GM10248 (cell line): ENCODE data around the gene GAGE1.
A peak's percentile ranks its signal among the peaks of the same experiment; 100 is the strongest.

Experiments
- CTCF ChIA-PET: fragments of 300-600 bp; sonication (Branson Sonifier 250); formaldehyde crosslinking; extraction: SDS; loops from one replicate; lab custom pipeline; 2021; ENCODE audit warnings: antibody characterized with exemption; lab: Yijun Ruan, JAX
- POLR2A ChIA-PET: fragments of 350-650 bp; sonication (Branson Sonifier 250); formaldehyde crosslinking; extraction: SDS; loops from one replicate; lab custom pipeline; 2020; ENCODE audit warnings: antibody characterized with exemption; lab: Yijun Ruan, JAX
- DNase-seq: peaks from one replicate; pipeline ENCODE4 v3.0.0; 2012; ENCODE audit errors: extremely low spot score
- CTCF ChIP-seq: IDR thresholded peaks from 2 replicates; pipeline ENCODE4 v1.5.1; 2012; ENCODE audit warnings: mild to moderate bottlenecking, low read depth; ENCODE audit errors: extremely low read depth, missing control alignments, control extremely low read depth

GAGE1 gene

DNA sequence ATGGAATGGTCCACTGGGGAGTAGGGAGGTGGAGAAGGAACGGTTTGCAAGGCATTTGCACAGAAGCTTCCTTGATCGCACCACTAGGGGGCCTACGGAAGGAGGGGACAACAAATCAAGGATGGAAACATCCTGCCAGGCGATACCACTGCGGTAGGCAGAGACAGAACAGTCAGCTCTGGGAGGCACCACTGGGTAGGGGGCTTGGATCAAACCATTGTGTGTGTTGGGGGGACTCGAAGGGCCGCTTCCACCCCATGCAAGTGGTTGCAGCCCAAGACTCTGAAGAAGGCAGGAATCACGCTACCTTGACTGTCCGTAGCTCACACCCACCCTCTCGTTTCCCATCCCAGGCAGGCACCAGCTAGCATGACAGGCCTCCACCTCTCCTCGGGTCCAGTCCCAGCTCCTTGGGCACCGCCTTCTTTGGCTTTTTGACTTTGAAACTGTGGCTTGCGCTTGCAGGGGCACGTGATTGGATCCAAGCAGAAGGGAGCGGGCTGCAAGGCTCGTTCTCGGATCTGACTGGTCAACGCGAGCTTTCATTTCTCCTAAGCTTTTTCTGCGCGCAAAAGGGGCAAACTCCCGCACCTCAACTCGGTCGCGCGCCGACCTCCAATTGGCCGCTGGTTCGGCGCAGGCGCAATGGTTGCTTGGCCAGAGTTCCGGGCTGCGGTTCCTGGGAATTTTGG, 28.4 kb downstream of the GAGE1 start:
- peak; percentile 18 for TF ChIP-seq CTCF
- no peak for DNase-seq
- POLR2A ChIA-PET: no interaction called here
- CTCF ChIA-PET: interaction anchor here (1.5 kb wide), 1 partner anchor 12 kb away, joined by 6 read pairs; no protein-coding TSS in a partner anchor

GRCh38 chrX:49644991-49645637, 46.3 kb downstream of the GAGE1 start:
- ChIA-PET CTCF (no interaction called here), POLR2A (no interaction called here)
- TF ChIP-seq CTCF: no peak
- no peak for DNase-seq

DNA sequence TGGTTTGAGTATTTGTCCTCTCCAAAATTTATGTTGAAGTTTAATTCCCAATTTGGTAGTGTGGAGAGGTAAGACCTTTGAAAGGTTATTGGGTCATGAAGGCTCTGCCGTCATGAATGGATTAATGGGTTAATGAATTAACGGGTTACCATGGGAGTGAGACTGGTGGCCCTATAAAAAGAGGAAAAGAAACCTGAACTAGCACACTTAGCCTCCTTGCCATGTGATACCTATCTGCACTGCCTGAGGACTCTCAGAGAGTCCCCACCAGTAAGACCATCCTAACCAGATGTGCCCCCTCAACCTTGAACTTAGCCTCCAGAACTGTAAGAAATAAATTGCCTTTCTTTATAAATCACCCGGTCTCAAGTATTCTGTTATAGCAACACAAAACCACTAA, 57.7 kb downstream of the GAGE1 start:
- DNase-seq: no peak
- TF ChIP-seq CTCF: no peak
- POLR2A ChIA-PET: no interaction called here
- CTCF ChIA-PET: no interaction called here
